Measurements from ENCODE around the gene DNM1.

Gene DNM1

GRCh38 chr9:128175726-128176125 is 27.5 kb upstream of the DNM1 start:
- no peak for DNase-seq

GRCh38 chr9:128178806-128179431 is 24.3 kb upstream of the DNM1 start:
- DNase-seq: no peak

GRCh38 chr9:128180001-128180400 is 23.2 kb upstream of the DNM1 start:
- no peak for DNase-seq

GRCh38 chr9:128180447-128180846 is 22.7 kb upstream of the DNM1 start:
- no peak for DNase-seq

- DNase-seq: peak in 23 of 56 donors; percentile 9 to 73 (median 33)
These were observed 21.7 kb upstream of the DNM1 start for GRCh38 chr9:128181480-128181879.

GRCh38 chr9:128182893-128183588 is 20.1 kb upstream of the DNM1 start:
- DNase-seq: no peak

- DNase-seq: no peak
These were observed 16.9 kb upstream of the DNM1 start for GRCh38 chr9:128185979-128186965.

- no peak for DNase-seq
These were observed 15.8 kb upstream of the DNM1 start for GRCh38 chr9:128187361-128187760.

- no peak for DNase-seq
These were observed 15.0 kb upstream of the DNM1 start for GRCh38 chr9:128188209-128188608.

- DNase-seq: no peak
These were observed 13.2 kb upstream of the DNM1 start for GRCh38 chr9:128190013-128190412.

- peak in 17 of 56 donors; percentile 17 to 71 (median 60) for DNase-seq
These were observed 12.4 kb upstream of the DNM1 start for GRCh38 chr9:128190516-128191405.

GRCh38 chr9:128191406-128192046 is 11.7 kb upstream of the DNM1 start, which contains the start of gene CIZ1:
Gene CIZ1 (minus strand): TSS chr9:128191572. CDS start chr9:128190857, 715 bp downstream.
- DNase-seq: peak in 47 of 56 donors; percentile 8 to 81 (median 60)

- DNase-seq: peak in 39 of 56 donors; percentile 19 to 87 (median 61)
These were observed 10.4 kb upstream of the DNM1 start for GRCh38 chr9:128192601-128193371.

- DNase-seq: peak in 3 of 56 donors; percentile 17 to 30 (median 30)
These were observed 9.6 kb upstream of the DNM1 start for GRCh38 chr9:128193469-128194096.

- DNase-seq: peak in 11 of 56 donors; percentile 8 to 46 (median 24)
These were observed 1.5 kb upstream of the DNM1 start for GRCh38 chr9:128201441-128202369.

- no peak for DNase-seq
These were observed 543 bp upstream of the DNM1 start for GRCh38 chr9:128202648-128203023.

GRCh38 chr9:128203707-128204551 is 750 bp downstream of the DNM1 start:
- DNase-seq: peak in 8 of 56 donors; percentile 18 to 58 (median 34)

Data from amygdala (tissue), 56 donors.